HEK293T (cell line): ENCODE data around the gene THSD7A.

Experiments used
- CTCF ChIA-PET: fragments of 350-600 bp; formaldehyde crosslinking; extraction: SDS; loops from one replicate; lab custom pipeline; 2021; ENCODE audit warnings: antibody characterized with exemption, inconsistent platforms; lab: Yijun Ruan, JAX
- POLR2A ChIA-PET: fragments of 350-600 bp; formaldehyde crosslinking; extraction: SDS; loops from one replicate; lab custom pipeline; 2020; ENCODE audit warnings: antibody characterized with exemption, inconsistent platforms; lab: Yijun Ruan, JAX
- DNase-seq: peaks from one replicate; pipeline ENCODE4 v3.0.0; 2012; ENCODE audit warnings: mixed read lengths; ENCODE audit errors: extremely low spot score
- ARNT ChIP-seq: fragments of 450-650 bp; IDR thresholded peaks from 2 replicates; pipeline ENCODE4 v1.6.1; 2017; ENCODE audit warnings: mild to moderate bottlenecking
- BHLHE40 ChIP-seq: fragments of 450-650 bp; IDR thresholded peaks from 2 replicates; pipeline ENCODE4 v1.6.1; 2016; ENCODE audit warnings: mild to moderate bottlenecking, moderate library complexity, borderline replicate concordance
- CTBP1 ChIP-seq: fragments of 450-650 bp; IDR thresholded peaks from 2 replicates; pipeline ENCODE4 v1.6.1; 2016; ENCODE audit warnings: borderline replicate concordance
- ELF4 ChIP-seq: fragments of 450-650 bp; IDR thresholded peaks from 2 replicates; pipeline ENCODE4 v1.6.1; 2017; ENCODE audit warnings: antibody characterized with exemption
- FOXA1 ChIP-seq: fragments of 450-650 bp; IDR thresholded peaks from 2 replicates; pipeline ENCODE4 v1.6.1; 2016; ENCODE audit warnings: mild to moderate bottlenecking
- FOXK2 ChIP-seq: fragments of 450-650 bp; IDR thresholded peaks from 2 replicates; pipeline ENCODE4 v1.6.1; 2016; ENCODE audit warnings: mild to moderate bottlenecking
- FOXM1 ChIP-seq: fragments of 450-650 bp; IDR thresholded peaks from 2 replicates; pipeline ENCODE4 v1.6.1; 2017; ENCODE audit warnings: mild to moderate bottlenecking, borderline replicate concordance
- HDGF ChIP-seq: fragments of 450-650 bp; IDR thresholded peaks from 2 replicates; pipeline ENCODE4 v1.6.1; 2017; ENCODE audit warnings: antibody characterized with exemption, borderline replicate concordance
- L3MBTL2 ChIP-seq: fragments of 450-650 bp; conservative IDR thresholded peaks from 2 replicates; pipeline ENCODE4 v1.6.1; 2016; ENCODE audit warnings: mild to moderate bottlenecking
- LEF1 ChIP-seq: fragments of 450-650 bp; IDR thresholded peaks from 2 replicates; pipeline ENCODE4 v1.6.1; 2017; ENCODE audit warnings: mild to moderate bottlenecking, borderline replicate concordance
- NFRKB ChIP-seq: fragments of 450-650 bp; IDR thresholded peaks from 2 replicates; pipeline ENCODE4 v1.6.1; 2016; ENCODE audit warnings: mild to moderate bottlenecking, moderate library complexity
- SP1 ChIP-seq: fragments of 450-650 bp; IDR thresholded peaks from 2 replicates; pipeline ENCODE4 v1.6.1; 2017
- SUZ12 ChIP-seq: fragments of 450-650 bp; IDR thresholded peaks from 2 replicates; pipeline ENCODE4 v1.6.1; 2016; ENCODE audit warnings: mild to moderate bottlenecking
- TARDBP ChIP-seq: fragments of 450-650 bp; IDR thresholded peaks from 2 replicates; pipeline ENCODE4 v1.6.1; 2016
- ZNF384 ChIP-seq: fragments of 450-650 bp; IDR thresholded peaks from 2 replicates; pipeline ENCODE4 v1.6.1; 2016
- TF ChIP-seq, protein P1 (sequence below): fragments of 450-650 bp; IDR thresholded peaks from 2 replicates; pipeline ENCODE4 v1.6.1; 2016

Gene THSD7A

DNA sequence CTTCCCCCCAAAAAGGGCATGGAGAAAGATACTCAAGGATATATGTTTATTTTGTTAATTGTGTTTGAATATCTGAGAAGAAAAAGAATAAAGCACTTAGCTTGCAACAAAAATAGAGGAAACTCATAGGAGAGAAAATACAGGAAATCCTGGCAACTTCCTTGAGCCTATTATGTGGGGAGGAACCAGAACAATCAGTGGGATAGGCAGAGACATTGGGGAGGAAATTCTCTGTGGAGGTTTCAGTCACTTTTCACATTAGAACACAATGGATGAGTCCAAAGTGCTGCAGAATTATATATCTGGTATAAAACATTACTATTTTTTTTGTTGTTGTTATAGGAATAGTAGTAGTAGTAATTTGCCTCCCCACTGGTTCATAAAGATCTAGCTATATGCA is 240.1 kb downstream of the THSD7A start:
- POLR2A ChIA-PET = no interaction called here
- CTCF ChIA-PET = no interaction called here
- no peak for DNase-seq
- TF ChIP-seq SP1 (no peak), ARNT (no peak), L3MBTL2 (no peak), ZNF384 (no peak), BHLHE40 (no peak), HDGF (no peak), TARDBP (no peak)

DNA sequence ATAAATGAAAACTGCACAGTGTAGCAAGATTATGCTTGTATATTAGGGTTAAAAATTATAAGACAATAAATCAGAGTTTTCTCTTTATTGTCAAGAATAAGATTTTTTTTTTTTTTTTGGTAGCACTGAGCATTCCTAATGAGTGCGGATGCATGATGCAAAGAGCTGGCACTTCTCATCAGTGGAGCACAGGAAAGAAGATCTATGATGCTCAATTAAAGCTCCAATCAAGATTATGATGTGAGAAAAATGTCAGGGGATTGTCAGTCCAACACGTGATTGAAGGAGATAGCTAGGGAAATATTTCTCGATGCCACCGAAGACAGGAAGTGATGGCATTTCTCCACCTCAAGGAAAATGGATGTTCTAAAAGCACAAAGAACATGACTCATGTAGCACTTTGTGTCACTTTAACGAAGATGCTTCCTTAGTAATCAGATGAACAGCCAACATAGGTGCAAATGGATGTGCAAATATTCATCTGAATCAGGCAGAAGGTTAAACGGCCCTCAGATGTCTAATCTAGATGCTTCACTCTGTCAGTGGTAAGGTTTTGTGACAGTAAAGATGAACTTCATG is 240.9 kb downstream of the THSD7A start:
- CTCF ChIA-PET = interaction anchor here (0.8 kb wide), 1 partner anchor 141 kb away, joined by 4 read pairs; no protein-coding TSS in a partner anchor
- POLR2A ChIA-PET = no interaction called here
- TF ChIP-seq, protein P1, sequence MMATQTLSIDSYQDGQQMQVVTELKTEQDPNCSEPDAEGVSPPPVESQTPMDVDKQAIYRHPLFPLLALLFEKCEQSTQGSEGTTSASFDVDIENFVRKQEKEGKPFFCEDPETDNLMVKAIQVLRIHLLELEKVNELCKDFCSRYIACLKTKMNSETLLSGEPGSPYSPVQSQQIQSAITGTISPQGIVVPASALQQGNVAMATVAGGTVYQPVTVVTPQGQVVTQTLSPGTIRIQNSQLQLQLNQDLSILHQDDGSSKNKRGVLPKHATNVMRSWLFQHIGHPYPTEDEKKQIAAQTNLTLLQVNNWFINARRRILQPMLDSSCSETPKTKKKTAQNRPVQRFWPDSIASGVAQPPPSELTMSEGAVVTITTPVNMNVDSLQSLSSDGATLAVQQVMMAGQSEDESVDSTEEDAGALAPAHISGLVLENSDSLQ = no peak
- TF ChIP-seq SP1 (no peak), TARDBP (no peak), ELF4 (no peak), BHLHE40 (no peak)
- no peak for DNase-seq

DNA sequence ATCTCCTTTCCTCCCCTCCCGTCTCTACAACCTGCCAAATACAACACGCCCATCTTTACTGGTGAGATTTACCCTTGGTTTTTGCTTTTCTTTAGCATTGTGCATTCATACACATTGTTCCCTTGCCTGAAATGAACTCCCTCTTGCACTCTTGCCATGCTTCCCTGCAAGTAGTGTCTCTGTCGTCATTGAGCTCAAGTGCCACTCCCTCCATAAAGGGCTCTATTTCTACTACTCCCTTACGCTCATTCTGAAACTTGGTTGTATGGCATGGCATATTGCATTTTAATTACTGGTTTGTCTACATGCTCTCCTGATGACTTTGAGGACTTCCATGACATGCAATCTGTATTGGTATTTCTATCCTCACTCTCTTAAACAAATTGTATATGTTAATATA is 242.7 kb downstream of the THSD7A start:
- CTCF ChIA-PET = no interaction called here
- TF ChIP-seq ARNT (no peak), LEF1 (no peak), FOXK2 (no peak), L3MBTL2 (no peak)
- POLR2A ChIA-PET = no interaction called here
- DNase-seq = no peak

DNA sequence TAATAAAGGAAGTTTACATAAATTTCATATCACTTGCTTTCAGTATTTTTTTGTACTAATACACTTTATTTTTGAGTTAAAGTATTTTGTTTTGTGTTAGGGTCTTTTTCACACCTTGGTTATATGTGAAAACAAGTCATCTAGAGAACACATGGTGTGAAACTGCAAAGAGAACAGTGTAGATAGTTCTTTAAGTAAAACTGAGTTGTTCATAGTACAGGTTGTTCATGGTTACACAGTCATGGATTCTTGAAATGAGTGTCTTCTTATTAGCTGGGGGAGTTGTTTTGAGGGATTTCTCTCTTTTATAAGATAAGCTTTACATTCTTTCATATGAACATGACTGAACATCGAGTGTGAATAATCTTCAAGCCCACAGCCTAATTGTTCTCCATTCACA is 244.2 kb downstream of the THSD7A start:
- ChIA-PET CTCF (no interaction called here), POLR2A (no interaction called here)
- DNase-seq = no peak
- no peak for TF ChIP-seq ZNF384
- TF ChIP-seq CTBP1 = no peak
- no peak for TF ChIP-seq LEF1
- TF ChIP-seq SP1 = no peak
- no peak for TF ChIP-seq ELF4
- no peak for TF ChIP-seq SUZ12
- TF ChIP-seq HDGF = no peak
- no peak for TF ChIP-seq FOXA1
- TF ChIP-seq L3MBTL2 = no peak
- TF ChIP-seq FOXK2 = no peak
- no peak for TF ChIP-seq TARDBP
- TF ChIP-seq, protein P1 = no peak
- no peak for TF ChIP-seq FOXM1
- TF ChIP-seq BHLHE40 = no peak

DNA sequence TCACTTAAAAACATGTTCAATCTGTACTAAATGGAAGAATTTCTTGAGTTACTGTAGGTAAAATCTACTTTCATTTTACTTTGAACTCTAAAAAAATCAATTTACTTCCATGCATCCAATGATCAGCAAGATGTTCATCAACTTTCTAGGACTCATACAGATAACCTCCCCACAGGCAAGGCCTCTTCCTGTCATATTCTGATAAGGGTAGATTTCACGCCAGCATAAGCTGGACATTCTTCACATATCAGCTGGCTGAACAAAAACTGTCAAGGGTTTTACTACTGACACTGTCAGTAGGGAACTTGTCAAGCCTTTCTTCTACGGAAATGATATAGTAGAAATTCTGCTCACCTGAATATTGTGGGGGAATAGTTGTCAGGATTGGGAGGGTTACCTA is 244.9 kb downstream of the THSD7A start:
- POLR2A ChIA-PET = no interaction called here
- no peak for DNase-seq
- no peak for TF ChIP-seq HDGF
- TF ChIP-seq LEF1 = no peak
- TF ChIP-seq TARDBP = no peak
- no peak for TF ChIP-seq FOXK2
- TF ChIP-seq SP1 = no peak
- TF ChIP-seq SUZ12 = no peak
- no peak for TF ChIP-seq FOXA1
- TF ChIP-seq, protein P1 = no peak
- no peak for TF ChIP-seq ZNF384
- TF ChIP-seq ELF4 = no peak
- no peak for TF ChIP-seq FOXM1
- TF ChIP-seq CTBP1 = no peak
- no peak for TF ChIP-seq ARNT
- TF ChIP-seq BHLHE40 = no peak
- no peak for TF ChIP-seq NFRKB
- TF ChIP-seq L3MBTL2 = no peak
- CTCF ChIA-PET = interaction anchor here (0.7 kb wide), 1 partner anchor 109 kb away, joined by 3 read pairs; no protein-coding TSS in a partner anchor

DNA sequence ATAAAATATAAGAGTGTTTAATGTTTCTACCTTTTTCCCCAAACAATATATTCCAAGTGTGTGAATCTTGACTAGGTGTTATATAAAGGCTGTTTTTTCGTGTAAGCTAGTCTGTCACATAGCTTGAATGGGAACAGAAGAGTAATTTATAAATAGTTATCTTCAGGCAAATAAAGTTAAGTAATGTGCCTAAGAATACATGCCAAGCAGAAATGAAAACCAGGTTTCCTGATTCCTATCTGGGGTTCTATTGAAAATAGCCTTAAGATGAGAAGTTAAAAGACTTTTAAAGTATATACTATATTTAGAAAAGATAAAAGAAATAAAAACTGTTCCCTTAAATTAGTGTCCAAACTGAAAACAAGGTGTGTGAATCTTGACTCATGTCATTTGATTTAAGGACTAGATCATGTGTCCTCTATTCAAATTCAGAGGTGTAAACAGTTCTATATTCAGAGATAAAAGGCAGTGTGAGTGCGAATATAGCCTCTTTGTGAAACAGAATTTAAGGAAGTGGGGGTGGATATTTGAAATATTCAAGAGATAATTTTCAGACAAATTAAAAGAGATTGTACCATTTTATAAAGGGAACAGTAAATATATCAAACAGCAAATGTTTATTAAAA is 247.5 kb downstream of the THSD7A start:
- ChIA-PET CTCF (no interaction called here), POLR2A (no interaction called here)
- no peak for DNase-seq
- TF ChIP-seq ELF4 (no peak), SUZ12 (no peak), BHLHE40 (no peak), SP1 (no peak), ZNF384 (no peak), FOXK2 (no peak), FOXA1 (no peak), HDGF (no peak), LEF1 (no peak), FOXM1 (no peak), L3MBTL2 (no peak)
- TF ChIP-seq, protein P1 = no peak
